HG02852 (cell line): Measurements from ENCODE around the gene DGKH.
"Not testable (repeated sequence)": the region's sequence is repeated elsewhere in the genome, so short reads cannot be mapped to it uniquely, and the experiment has no call there.

Experiments
- ATAC-seq: cut with Tn5 transposase; IDR thresholded peaks from one replicate; pipeline ENCODE4 v1.9.1; 2021; ENCODE audit warnings: mild to moderate bottlenecking, moderate library complexity; ENCODE audit not compliant: unreplicated experiment

DGKH gene

DNA sequence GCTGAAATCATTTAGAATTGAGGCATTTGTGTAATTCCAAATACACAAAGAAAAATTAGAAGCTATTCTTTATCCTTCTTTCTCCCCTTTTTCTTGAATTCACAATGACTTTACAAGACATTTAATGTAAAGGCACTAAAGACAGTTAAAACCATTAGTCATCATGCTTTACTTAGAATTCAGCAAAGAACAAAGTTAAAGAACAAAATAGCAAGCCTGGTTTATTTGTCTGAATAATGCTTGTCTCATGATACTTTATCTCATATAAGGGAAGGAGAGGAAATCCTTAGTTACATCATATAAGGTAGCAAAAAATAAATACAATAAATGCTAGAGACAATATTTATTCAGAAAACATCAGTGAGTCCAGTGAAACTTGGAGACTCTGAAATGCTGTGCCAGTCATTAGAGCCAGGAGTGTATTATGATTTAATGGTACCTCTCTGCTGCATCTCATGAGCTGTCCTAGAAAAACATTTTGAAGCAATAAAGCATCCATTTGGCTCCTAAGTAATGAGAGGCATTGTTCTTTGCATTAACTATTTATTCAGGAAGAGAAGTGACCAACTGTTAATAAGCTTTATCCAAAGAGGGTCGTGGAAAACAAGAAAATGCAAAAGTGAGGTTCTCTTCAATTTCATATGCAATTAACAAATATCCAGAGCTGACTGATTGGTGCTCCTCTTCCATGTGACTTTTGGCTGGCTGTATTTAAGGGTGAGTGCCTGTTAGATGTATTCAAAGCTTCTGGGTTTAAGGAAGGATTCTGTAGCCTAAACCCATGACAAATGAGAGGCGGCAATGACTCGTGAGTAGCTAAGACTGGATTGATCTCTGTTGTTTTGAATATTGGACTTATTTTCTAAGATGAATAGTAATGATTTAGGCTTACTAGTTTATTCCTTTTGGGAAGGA, 105.0 kb downstream of the DGKH start:
- ATAC-seq: no peak

DNA sequence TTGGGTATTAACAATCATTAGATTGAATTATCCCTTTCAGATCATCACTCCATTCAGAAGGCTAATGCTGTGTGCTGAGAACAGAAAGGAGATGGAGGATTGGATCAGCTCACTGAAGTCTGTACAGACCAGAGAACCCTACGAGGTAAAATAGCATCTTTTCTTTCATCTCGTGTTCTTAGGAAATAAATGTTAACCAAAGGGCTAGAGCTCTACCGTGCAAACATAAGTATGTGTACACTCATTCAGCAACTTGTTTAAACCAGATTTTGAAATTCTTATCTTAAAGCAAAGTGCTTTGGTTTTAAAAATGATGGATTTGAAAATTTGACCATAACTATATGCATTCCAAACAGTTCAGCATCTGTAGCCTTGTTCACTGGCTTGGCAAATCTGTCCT, 106.8 kb downstream of the DGKH start:
- ATAC-seq: no peak

DNA sequence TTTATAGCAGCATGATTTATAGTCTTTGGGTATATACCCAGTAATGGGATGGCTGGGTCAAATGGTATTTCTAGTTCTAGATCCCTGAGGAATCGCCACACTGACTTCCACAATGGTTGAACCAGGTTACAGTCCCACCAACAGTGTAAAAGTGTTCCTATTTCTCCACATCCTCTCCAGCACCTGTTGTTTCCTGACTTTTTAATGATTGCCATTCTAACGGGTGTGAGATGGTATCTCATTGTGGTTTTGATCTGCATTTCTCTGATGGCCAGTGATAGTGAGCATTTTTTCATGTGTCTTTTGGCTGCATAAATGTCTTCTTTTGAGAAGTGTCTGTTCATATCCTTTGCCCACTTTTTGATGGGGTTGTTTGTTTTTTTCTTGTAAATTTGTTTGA, 114.9 kb downstream of the DGKH start:
- not testable (repeated sequence) for ATAC-seq

DNA sequence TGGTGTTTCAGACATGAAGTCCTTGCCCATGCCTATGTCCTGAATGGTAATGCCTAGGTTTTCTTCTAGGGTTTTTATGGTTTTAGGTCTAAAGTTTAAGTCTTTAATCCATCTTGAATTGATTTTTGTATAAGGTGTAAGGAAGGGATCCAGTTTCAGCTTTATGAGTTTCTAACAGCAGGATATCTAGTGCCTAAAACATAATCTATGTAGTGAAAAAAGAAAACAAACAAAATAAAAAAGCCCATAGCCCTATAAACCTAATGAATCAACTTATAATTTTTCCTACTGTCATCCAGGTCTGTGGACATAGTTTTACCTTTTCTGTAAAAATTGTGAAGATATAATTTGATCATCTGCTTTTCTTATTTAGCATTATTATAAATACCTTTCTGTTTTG, 115.5 kb downstream of the DGKH start:
- not testable (repeated sequence) for ATAC-seq

DNA sequence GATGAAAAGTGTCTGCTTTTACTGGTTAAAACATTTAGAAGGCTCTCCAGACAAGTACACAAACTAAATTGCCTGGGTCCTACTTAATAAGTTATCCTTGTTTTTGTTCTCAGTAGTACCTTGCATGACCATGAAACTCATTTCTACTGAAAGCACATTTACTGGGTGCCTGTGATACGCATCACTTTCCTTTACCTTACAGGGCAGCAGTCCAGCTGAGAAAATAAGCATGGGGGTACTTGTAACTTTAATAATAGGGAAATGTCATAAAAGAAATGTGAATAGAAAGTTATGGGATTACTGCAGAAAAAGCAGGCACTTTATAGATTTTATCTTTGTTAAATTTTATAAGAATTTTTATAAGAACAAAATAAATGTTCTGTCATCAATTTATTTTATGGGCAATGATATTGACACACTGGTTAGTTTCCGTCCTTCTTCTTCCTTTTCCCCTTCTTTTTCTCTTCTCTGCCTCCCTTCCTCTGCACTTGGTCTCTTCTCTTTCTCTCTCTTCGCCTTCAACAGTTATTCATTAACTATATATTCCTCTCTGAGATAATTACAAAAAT, 116.2 kb downstream of the DGKH start:
- no peak for ATAC-seq

DNA sequence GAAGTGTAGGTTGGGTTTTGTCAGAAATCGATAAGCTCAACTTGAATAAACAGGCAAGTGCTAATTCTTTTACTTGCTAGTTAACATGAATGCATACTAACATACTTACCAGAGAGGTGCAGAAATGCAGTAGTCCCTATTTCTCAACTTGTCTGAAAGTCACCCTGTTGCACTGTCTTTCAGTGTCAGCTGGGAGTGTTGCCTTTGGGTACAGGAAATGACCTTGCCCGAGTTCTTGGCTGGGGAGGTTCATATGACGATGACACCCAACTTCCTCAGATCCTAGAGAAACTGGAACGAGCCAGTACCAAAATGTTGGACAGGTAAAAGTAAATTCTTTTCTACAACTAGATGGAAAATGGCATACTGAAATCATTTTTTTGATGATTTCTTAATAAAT, 120.0 kb downstream of the DGKH start:
- no peak for ATAC-seq

DNA sequence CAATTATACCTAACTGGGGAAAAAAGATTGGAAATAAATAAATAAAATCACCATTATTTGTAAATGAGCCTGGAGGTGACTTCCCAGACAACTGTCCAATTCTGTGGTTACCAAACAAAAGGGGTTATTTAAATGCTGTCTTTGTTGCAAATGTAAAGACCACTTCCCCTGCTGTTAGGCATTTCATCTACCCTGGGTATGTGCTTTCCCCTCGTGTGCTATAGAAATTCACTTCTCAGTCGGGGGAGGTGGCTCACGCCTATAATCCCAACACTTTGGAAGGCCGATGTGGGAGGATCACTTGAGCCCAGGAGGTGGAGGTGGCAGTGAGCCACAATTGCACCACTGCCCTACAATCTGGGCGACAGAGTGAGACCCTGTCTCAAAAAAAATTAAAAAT, 121.6 kb downstream of the DGKH start:
- no peak for ATAC-seq

DNA sequence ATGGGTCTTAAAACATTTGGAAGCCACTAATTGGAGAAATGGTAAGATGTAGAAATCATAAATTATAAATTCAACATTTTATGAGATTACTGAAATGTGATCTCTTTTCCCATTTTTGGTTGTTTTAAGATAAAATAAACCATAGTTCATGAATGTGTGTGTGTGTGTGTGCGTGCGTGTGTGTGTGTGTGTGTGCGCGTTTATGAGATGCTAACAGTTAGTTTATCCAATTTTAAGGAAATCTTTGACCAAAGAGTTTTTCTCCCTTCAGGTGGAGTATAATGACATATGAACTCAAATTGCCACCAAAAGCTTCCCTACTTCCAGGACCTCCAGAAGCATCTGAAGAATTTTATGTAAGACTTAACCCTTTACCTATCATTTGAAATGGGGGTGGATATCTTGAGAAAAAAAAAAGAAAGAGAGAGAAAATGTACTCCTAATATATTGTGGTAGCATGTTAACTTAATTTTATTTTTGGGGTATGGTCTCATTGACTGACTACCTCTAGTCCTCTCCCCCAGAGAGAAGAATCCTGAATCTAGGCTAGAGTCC, 125.4 kb downstream of the DGKH start:
- no peak for ATAC-seq

DNA sequence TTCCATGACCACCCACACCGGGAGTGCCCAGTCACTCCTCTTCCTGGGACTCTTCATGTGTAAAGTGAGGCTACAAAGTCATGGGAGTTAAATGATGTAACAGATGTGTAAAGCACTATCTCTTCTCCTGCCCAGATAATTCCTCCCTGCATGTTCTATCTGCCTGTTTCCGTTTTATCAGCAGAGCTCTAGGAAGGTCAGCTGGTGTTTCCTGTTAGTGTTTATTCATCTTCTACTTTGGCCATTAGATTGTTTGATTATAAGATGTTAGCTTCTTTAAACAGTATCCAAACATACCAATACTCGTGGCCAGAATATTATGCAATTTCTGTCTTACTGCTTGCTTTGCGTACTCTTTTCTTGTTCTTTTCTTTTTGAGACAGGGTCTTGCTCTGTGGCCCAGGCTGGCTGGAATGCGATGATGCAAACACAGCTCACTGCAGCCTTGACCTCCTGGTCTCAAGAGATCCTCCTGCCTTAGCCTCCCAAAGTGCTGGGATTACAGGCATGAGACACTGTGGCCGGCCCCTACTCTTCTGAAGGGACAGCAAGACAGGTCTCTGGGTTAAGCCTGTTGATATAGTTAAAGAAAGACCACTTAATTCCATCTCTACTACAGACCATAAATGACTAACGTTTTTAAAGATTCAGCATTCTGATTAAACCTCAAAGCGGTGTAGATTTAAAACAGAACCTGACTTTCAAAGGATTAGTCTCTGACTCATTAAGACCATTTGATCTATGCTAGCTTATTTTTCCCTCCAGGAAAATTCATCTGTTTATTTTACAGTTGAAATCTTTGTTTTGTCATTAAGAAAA, 126.1 kb downstream of the DGKH start:
- ATAC-seq: no peak

DNA sequence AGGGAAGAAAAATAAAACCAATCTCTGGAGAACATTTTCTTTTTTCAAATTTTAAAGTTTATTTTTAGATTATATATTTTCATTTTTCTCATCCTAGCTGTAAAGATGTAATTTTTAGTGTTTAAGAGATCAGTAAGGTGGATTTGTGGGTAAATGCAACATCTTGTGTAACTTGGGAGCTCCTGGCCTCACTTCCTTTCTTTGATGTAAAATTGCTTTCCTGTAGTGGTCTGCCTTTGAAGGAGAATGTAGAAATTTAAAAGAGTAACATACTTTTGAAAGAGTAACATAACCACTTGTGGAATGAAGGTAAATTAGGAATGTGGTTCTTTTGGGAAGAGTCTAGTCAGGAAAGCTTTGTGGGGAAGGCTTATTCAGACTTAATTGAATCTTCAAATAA, 127.8 kb downstream of the DGKH start:
- no peak for ATAC-seq

DNA sequence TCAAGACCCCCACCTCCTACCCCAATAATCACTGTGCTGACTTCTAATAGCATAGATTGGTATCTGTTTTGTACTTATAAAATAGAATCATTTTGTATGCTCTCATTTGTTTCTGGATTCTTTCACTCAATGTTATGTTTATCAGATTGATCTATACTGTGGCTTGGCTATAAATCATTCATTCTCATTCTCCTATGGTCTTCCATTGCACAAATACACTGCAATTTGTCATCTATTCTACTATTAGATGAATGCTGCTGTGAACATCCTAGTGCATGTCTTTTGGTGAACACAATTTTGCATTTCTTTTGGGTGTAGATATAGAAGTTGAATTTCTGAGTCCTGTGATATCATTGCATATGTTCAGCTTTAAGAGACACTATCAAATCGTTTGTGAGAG, 128.7 kb downstream of the DGKH start:
- ATAC-seq: no peak

DNA sequence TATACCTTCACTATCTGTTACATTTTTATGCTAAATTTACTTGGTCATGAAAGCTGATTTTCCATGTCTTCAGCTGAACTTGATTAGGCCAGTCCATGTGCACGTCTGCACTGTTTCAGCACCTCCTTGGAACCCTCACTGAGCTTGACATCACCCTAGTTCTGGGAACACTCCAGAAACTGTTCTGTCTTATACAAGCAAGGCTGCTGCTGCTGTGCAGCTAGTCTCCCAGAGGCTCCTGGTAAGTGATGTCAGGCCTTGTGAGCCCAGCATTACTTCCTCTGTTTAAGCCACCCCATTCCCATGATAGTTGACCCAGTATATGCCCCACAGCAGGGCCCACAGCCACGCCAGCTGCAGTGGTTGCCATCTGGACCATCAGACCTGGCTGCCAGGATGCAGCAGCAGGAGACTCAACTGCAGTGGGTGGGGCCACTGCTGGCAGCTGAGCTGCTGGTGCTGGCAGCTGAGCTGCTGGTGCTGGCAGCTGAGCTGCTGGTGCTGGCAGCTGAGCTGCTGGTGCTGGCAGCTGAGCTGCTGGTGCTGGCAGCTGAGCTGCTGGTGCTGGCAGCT, 133.0 kb downstream of the DGKH start:
- ATAC-seq: no peak

DNA sequence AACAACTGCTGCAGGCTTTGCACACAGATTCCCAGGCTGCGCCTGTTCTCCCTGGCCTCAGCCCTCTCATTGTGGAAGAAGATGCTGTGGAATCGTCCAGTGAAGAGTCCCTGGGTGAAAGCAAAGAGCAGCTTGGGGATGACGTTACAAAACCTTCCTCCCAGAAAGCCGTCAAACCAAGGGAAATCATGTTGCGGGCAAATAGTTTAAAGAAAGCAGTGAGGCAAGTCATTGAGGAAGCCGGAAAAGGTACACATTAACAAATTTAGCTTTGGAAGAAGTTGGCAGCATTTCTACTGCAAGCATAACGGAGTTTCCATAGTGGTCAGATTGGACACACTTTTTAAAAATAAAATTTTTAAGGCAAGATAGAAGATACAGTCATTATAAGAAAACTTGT, 140.6 kb downstream of the DGKH start:
- ATAC-seq: no peak

DNA sequence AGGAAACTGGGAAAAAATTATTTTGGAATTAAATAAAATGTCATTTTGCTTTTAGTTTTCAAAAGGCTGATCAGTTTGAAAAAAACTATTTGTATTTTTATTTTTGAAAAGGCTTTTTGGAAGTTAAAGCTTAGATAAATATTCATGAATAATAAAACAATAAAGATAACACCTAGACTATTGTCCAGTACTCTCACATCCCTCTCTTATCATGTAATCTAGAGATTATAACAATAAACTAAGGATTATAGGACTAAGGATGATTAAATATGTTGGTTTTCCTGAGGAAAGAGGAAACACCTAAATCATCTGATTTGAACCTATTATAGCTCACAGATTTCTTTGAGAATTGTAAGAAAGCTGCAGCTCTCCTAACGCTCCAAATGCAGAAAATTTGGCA, 142.1 kb downstream of the DGKH start:
- ATAC-seq: no peak

DNA sequence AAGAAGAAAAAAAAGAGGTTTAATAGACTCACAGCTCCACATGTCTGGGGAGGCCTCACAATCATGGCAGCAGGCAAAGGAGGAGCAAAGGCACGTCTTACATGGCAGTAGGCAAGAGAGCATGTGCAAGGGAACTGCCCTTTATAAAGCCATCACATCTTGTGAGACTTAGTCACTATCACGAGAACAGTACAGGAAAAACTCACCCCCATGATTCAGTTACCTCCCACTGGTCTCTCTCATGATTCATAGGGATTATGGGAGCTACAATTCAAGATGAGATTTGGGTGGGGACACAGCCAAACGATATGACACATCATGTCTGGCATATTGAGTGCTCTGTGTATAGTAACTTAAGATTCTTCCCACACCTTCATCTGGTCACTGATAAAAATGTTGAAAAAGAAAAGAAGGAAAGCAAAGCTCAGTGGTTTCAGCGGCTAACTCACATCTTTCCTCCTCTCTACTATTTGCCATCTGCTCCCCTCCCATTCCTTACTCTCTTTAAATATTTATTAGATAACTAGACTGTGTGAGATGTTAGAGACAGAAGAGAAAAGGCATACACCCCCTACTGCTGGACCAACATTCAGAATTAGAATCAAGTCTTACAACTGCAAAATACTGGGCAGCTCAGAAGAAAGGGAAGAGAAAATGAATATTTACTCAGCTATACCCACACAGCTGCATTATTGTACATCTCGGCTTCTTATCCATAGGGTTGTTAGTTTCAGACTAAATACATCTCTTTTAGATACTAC, 163.4 kb downstream of the DGKH start:
- no peak for ATAC-seq

DNA sequence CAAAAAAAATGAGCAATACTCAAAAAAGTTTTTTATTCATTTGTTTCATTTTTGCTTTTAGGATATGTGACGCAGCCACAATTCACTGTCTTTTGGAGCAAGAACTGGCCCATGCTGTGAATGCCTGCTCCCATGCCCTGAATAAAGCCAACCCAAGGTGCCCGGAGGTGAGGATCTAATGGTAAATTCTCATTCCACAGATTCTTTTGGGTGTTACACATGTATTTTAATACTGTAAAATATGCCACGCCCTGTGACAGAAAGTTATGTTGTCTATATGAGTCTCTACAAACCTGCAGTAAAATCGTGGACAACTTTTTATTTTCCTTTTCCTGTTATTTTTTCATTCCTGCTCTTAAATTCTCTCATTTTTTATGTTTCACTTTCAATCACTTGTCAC, 166.0 kb downstream of the DGKH start:
- no peak for ATAC-seq

DNA sequence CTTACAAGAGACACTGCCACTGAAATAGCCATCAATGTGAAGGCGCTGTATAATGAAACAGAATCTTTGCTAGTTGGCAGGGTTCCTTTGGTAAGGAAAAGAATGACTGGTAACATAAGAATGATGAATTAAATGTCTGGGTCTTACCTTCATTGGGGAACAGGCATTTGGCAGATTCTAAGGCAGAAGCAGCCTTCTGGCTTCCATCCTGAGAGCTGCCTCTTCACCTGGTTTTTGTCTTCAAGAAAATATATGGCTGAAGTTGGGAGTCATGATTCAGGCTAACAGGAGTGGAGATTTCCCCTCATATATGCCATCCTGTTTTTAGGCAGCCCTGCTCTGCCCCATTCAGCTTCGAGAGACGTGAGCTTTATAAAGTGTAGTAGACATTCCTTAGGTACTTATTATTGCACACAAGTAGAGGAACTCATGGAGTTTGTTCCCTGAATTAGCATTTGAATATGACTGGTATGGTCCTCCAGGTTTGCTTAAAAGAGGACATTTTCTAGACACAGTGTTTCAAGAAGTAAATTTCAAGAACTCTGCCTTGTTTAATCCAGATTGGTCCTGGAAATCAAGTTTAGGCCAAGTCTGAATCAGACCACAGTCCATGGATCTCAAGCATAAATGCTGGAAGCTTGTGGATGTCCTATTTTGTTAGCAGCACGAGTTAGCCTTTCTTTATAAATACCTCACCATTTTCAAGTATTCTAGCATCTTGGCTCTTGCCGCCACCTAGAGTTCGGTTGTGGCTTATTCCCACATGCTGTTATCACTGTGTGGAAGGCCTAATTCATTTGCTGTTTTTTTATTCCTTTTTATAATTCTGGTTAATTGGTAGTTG, 167.4 kb downstream of the DGKH start:
- no peak for ATAC-seq

DNA sequence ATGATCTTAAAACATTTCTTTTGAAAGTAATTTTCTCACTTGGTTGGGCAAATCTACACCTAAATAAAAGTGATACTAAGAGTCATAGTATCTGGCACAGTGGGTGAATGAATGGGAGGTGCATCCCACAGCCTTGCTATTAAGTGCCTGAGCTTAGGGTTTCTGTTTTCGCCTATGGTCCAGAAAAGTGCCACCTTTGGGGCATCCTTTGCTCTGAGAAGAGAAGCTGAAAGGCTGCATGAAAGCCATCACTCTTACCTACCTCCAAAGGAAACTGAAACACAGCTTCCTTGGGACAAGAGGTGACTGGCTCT, 167.9 kb downstream of the DGKH start:
- ATAC-seq: no peak

DNA sequence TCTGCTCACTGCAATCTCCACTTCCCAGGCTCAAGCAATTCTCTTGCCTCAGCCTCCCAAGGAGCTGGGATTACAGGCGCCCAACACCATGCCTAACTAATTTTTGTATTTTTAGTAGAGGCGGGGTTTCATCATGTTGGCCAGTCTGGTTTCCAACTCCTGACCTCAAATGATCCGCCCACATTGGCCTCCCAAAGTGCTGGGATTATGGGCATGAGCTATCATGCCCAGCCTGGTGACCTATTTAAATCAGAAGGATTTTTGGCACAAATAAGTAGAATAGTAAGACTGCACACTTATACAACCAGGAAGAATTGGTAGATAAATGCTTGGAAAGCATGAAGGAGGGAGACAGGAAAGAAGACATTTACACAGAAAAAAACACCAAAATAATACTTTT, 170.1 kb downstream of the DGKH start:
- no peak for ATAC-seq

DNA sequence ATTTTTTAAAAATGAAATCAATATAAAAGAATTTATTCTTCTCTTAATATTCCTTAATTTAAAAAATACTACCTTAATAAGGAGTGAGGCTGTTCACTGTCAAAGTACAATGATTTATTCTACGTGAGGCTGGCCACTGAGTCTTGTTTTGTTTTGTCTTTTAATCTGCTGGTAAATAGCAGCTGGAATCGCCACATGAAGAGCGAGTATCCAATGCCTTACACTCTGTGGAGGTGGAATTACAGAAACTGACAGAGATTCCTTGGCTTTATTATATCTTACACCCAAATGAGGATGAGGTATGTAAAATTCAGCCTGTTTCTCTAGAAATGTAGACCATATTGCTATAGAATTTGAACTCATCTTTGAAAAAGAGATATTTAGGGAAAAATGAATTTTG, 170.6 kb downstream of the DGKH start:
- no peak for ATAC-seq
